Activated T-cell treated with anti-CD3 and anti-CD28 coated beads, Interleukin-2, amount 50 U/mL, for 1 hour (primary cell): Measurements from ENCODE around the gene PLCB1.

Experiments used
- DNase-seq: peaks from one replicate; pipeline ENCODE4 v3.0.0-alpha.2; 2020

Gene PLCB1

GRCh38 chr20:8860011-8860495 is 728.0 kb downstream of the PLCB1 start:
- no peak for DNase-seq

GRCh38 chr20:8862092-8862491 is 730.0 kb downstream of the PLCB1 start:
- no peak for DNase-seq

- no peak for DNase-seq
Observed at GRCh38 chr20:8865636-8866035, 733.6 kb downstream of the PLCB1 start.

DNA sequence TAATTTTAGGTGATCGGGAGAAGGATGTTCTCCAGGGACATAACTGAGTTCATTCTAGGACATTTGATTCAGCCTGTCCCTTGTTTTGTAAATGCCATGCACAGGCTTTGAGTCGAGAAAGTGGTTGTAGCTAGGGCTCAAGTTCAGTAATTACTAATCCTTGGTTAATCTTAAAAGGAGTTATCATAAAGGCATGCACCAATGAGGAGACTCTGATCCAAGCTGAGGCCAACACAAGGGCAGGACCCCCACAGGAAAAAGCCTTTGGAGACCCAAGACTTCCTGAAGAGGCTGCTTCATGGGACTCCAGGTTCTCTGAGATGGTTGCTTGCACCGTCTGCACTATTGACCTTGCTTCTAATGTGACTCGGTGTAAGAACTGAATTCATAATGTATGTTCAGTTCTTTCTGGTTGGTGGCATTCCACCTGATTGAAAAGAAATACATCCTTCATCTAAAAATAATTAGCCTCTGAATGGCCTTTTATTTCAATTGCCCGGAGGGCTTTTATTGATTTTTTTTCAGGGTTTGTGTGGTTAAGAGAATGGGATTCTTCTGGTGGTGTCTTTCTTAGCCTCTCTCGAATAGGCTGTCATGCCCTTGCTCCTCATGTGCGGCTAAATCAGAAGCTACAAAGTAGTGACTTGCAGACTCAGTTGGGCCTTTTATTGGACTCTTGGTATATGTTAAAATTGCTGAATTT is 735.1 kb downstream of the PLCB1 start:
- DNase-seq: no peak

- no peak for DNase-seq
Observed at GRCh38 chr20:8870652-8871051, 738.6 kb downstream of the PLCB1 start.

- no peak for DNase-seq
Observed at GRCh38 chr20:8874437-8874836, 742.4 kb downstream of the PLCB1 start.

DNA sequence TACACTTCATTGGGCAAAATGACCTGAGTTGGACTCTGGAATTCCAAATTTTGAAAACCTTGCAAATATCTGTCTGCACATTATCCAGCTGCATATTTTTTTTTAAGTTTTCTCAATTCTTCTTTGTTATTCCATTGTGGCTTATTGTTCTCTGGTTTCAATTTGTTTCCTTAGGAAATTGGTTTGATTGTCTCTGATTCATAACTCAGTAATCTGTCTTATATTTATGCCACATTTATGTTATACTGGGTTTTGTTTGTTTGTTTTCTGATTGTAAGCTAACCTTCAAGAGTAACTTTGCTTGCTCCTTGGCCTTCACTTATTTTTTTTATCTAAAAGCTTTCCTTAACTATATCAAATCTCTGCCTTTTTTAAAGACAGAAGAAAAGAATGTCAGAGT is 743.5 kb downstream of the PLCB1 start:
- DNase-seq: no peak

DNA sequence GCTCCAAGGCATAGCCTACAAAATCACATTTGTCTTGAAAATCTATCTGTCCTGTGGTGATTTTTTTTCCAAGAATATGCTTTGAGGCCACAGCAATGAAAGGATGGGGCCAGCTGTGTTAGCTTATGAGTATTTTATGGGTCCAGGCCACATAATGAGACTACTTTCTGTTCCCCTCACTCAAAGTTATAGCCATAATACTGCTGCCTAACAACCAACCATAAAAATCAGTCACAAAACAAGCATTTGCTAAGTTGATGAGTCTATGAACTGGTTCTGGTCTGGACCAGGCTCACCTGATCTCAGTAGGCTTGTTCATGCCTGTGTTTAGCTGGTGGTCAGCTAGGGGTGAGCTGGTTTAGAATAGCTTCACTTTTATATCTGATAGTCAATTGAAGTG is 744.3 kb downstream of the PLCB1 start:
- DNase-seq: no peak

DNA sequence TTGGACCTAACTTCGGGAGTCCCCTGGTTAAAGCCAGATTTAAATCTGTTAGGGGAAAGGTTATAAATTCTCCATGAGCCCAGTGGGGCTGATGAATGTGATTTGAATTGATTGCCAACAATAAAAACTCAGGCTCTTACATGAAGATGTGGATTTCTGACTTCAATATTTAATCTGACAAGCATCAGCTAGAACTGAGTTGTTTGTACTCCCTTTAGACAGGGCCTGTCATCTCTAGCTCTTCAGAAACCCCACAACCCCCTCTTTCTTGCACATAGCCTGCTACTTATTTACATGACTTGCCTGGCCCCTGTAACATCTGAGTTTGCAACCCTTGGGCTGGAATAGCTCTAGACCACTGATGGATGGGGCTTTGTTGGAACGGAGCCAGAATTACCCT is 745.2 kb downstream of the PLCB1 start:
- DNase-seq: no peak

DNA sequence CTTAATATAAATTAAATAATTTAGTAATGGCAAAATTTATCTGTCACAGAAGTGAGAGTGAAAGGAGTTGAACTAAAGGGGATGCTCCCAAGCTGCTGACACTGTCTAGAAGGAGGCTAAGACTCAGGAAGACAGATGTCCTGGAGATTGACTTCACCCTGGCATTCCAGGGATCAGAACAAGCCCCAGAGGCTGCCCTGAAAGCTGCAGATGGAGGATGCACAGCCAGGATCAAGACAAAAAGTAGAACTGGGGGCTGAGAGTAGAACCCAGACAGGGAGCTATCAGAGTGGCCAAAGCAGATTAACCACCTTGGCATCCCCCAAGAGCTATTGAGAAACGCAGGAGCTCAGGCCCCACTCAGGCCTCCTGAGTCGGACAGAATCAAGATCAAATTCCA is 747.6 kb downstream of the PLCB1 start:
- DNase-seq: no peak

DNA sequence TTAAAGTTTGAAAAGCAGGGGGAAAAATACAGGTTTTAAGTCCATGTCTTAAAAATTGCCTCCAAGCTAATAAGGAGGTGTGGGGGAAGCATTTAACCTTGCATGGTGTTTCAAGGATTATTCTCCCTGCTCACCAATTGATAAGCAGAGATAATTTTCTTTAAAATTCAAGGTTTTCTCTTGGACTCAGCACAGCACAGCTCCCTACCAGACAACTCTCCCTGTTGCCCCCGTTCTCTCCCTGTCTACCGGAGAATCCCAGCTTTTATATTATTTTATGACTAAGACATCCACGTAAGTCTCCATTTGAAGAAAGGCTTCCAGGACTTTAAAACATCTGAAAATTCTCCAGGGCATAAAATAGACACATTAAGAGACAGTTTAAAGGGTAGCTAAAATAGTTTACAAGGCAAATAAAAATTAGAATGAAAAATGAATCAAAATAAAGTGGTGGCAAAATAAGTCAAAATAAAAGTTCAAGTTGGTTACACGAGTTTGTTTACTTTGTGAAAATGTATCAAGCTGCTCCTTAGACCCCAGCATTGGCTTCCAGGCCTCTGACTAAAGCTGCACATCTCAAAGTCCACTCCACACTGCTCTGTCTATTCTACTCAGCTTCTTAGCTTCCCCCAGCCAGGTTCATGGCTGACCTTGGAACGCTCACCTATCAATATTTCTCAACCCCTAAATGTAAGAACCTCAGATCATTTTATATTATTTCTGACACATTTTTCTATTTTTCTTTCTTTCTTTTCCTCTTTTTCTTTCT is 748.2 kb downstream of the PLCB1 start:
- no peak for DNase-seq

DNA sequence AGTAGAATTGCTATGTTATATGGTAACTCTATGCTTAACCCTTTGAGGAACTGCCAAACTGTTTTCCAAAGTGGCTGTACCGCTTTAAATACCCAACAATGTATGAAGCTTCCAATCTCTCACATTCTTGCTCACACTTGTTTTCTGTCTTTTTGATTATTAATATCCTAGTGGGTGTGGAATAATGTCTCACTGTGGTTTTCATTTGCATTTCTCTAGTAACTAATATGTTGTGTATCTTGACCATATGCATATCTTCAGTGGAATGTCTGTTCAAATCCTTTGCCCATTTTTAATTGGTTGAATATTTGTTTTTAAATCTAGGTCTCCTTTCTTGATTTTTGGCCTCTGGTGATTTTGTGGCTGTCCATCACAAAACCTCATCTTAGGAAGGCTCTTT is 759.0 kb downstream of the PLCB1 start:
- no peak for DNase-seq

DNA sequence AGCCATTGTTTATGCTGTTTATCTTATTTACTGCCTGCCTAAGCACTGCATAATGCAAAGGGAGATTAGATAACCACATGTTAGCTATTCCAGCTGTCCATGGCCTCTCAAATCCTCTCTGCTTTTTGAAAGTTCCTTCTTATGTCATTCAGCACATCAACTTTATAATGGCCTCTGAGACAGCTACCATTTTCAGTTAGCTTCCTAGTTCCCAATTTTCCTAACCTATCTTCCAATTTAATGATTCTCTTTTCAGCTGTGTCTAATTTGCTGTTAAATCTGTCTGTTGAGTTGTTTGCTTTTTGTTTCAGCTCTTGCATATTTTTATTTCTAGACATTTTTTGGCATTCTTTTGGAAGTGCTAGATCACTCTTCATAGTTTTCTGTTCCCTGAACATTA is 763.4 kb downstream of the PLCB1 start:
- no peak for DNase-seq

DNA sequence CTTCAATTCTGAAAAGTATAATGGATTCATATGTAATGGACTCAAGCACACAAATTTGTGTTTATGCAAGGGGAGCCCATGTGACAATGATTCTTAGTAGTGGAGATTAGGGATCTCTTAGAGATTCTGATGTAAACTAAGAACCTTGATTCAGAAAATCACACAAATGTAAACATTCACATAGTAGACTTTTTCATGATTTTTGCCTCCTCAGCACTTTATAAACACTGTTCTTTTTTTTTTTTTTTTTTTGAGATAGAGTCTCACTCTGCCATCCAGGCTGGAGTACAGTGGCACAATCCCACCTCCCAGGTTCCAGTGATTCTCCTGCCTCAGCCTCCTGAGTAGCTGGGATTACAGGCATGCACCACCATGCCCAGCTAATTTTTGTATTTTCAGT is 766.8 kb downstream of the PLCB1 start:
- no peak for DNase-seq

DNA sequence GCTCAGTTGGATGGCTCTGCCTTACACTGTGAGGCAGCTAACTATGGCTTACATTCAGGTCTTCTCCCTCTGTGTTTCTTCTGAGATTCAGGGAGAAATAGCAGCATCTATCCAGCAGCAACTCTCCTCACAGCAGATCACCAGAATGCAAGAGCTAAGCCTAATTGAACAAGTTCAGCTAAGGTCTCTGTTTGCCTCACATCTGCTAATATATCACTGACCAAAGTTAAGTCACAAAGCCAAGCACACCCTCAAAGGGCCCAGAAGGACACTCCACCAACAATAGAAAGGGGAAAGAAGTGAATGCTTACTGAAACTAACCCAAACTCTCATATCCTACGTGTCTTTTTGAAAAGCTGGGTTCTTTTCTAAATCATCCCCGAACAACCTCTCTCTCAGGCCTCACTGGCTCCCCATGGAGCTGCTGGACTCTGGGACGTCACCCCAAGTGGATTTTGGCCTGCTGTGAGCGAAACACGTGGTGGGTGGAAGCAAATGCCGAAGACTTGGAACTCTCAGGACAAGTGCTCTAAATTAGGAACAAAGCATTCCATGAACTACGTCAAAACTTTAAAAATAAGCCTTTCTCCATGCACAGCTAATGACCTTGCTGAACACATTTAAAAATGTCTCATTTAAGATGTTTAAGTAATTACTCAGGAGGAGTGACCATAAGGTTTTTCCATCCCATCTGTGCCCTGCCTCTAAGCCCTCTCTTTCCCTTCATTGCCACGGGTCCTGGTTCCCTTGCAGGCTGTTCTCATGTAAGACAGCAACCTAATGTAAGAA is 769.4 kb downstream of the PLCB1 start:
- DNase-seq: no peak

- no peak for DNase-seq
Observed at GRCh38 chr20:8903655-8904605, 771.9 kb downstream of the PLCB1 start.

- DNase-seq: no peak
Observed at GRCh38 chr20:8909596-8909995, 777.5 kb downstream of the PLCB1 start.

DNA sequence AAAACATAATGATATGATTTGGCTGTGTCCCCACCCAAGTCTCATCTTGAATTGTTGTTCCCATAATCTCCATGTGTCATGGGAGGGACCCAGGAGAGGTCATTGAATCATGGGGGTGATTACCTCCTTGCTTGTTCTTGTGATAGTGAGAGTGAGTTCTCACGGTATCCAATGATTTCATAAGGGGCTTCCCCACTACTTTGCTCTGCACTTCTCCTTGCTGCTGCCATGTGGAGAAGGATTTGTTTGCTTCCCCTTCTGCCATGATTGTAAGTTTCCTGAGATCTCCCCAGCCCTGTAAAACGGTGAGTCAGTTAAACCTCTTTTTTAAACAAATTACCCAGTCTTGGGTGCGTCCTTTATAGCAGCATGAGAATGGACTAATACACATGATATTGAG is 780.0 kb downstream of the PLCB1 start:
- no peak for DNase-seq

GRCh38 chr20:8912731-8913130 is 780.7 kb downstream of the PLCB1 start:
- no peak for DNase-seq

DNA sequence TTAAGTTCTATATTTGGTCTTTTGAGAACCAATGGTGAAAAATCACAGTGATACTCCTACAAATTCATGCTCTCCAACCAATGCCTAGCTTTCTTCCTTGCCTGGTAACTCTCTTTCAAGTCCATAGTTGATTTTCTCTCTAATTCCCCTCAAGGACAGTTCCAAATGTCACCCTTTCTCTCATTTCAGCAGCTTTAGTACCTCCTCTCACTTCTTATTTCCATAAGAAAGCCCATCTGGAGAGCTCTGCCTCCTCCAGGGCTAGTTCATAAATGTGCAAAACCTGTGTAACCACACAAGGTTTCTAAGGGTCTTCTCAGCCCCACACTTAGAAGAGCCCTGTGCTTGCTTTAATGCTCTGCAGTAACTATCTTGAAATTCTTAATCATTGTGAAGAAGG is 781.4 kb downstream of the PLCB1 start:
- no peak for DNase-seq

GRCh38 chr20:8914421-8914820 is 782.4 kb downstream of the PLCB1 start:
- DNase-seq: no peak

- no peak for DNase-seq
Observed at GRCh38 chr20:8917084-8917483, 785.0 kb downstream of the PLCB1 start.

DNA sequence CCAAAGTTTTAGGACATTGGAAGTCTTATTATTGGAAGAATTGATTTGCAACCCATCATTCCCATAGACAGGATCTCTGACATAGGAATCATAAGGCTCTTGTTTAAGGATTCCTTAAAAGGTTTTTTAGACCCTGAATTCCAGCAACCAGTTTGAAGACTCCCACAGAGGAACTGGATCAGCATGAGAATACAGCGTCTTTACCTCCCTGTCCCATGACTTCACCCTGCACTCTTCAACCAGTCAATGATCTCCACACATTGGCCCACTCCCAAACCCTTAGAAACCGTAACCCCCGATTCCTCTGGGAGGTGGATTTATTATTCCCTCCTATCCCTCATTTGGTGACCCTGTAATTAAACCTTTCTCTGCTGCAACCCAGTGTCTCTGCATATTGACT is 786.1 kb downstream of the PLCB1 start:
- DNase-seq: no peak
